Measurements from ENCODE around the gene ACTR5. TPM values are rescaled to one million over a fixed set of nuclear protein-coding genes. Genes with fewer than 3 reads are reported as not detected.
"Not testable (repeated sequence)": the region's sequence is repeated elsewhere in the genome, so short reads cannot be mapped to it uniquely, and the experiment has no call there.

The ACTR5 gene
- polyA plus RNA-seq, 1 of the 3 experiments (the other 2 are of a cell fraction): 9.7 TPM

GRCh38 chr20:38791291-38791690 lies 43.0 kb downstream of the ACTR5 start:
- H3K9ac ChIP-seq: no peak overlapping the region
- no peak overlapping the region for H2AFZ ChIP-seq (ENCODE audit: low read depth)
- peaks cover 14% of the 10 kb centered on the region; the same call in 1 of the 2 replicates for H3K27me3 ChIP-seq (ENCODE audit: insufficient read depth)
- H3K27ac ChIP-seq (ENCODE audit: low read depth in 2 of 2, low read length in 1 of 2): no peak overlapping the region
- H3K9me3 ChIP-seq: no peaks in the 10 kb centered on the region
- WGBS (ENCODE audit: low lambda C conversion rate): 74% methylated on average over 3 of the region's 3 CpGs
- H3K9me2 ChIP-seq: no peaks in the 10 kb centered on the region
- no peak for DNase-seq
- no peak overlapping the region for H3K4me2 ChIP-seq
- no peak for TF ChIP-seq MXI1 (IDR thresholded peaks at IDR 0.05; ENCODE audit: low read depth, low read length)
- TF ChIP-seq GATA2 (CRISPR knock-in tag; IDR thresholded peaks at IDR 0.05): no peak
- TF ChIP-seq ELF1 (IDR thresholded peaks at IDR 0.05): no peak
- TF ChIP-seq ZBTB33 (IDR thresholded peaks at IDR 0.05; ENCODE audit: borderline replicate concordance, low read depth): no peak
- TF ChIP-seq TEAD4 (IDR thresholded peaks at IDR 0.05; ENCODE audit: borderline replicate concordance, insufficient read depth): no peak
- no peak for TF ChIP-seq GABPA (IDR thresholded peaks at IDR 0.05; ENCODE audit: low read depth)
- TF ChIP-seq EP300 (IDR thresholded peaks at IDR 0.05; ENCODE audit: borderline replicate concordance in 1 of 2, low read depth in 1 of 2, low read length in 1 of 2): no peak
- no peak for TF ChIP-seq NFIC (IDR thresholded peaks at IDR 0.05; ENCODE audit: borderline replicate concordance)
- no peak for TF ChIP-seq IRF3 (IDR thresholded peaks at IDR 0.05; ENCODE audit: low read depth, low read length)
- no peak for TF ChIP-seq RXRA (IDR thresholded peaks at IDR 0.05; ENCODE audit: borderline replicate concordance, low read depth)
- TF ChIP-seq FOXJ3 (CRISPR knock-in tag; IDR thresholded peaks at IDR 0.05): no peak
- TF ChIP-seq RAD21 (IDR thresholded peaks at IDR 0.05; ENCODE audit: low read length): no peak
- peaks cover 2% of the 10 kb centered on the region for H3F3A ChIP-seq (replicated peaks; ENCODE audit: insufficient read depth)
- CTCF ChIA-PET: interaction anchor here (1.0 to 2.5 kb wide), 12 partner anchors 8 to 148 kb away, joined by 3 to 19 read pairs (median 5); partner anchors contain the start of gene PPP1R16B
- H4K20me1 ChIP-seq (ENCODE audit: insufficient read depth): no peaks in the 10 kb centered on the region
- H3K4me1 ChIP-seq (ENCODE audit: control insufficient read depth in 1 of 2, insufficient read depth in 2 of 2, low read depth in 1 of 2, low read length in 1 of 2): 0 out of 4 replicates have a peak, but pooled peaks cover 0 to 1% of the 10 kb centered on the region in 2 experiments
- no peak overlapping the region for H3K4me3 ChIP-seq (ENCODE audit: low read depth in 2 of 2, low read length in 1 of 2)
- POLR2A ChIA-PET: no interaction called here
- no peaks in the 10 kb centered on the region for H3K79me2 ChIP-seq (ENCODE audit: insufficient read depth)
- no peaks in the 10 kb centered on the region for H3K36me3 ChIP-seq (replicated peaks in 1 of 2; ENCODE audit: control insufficient read depth in 1 of 2, insufficient read depth in 2 of 2, low read length in 1 of 2)

- WGBS (ENCODE audit: low lambda C conversion rate): 78% methylated on average over 1 of the region's 1 CpG
- Histone ChIP-seq H3K4me3 (ENCODE audit: low read depth in 2 of 2, low read length in 1 of 2) (no peak overlapping the region), H4K20me1 (ENCODE audit: insufficient read depth) (no peaks in the 10 kb centered on the region), H3K36me3 (replicated peaks in 1 of 2; ENCODE audit: control insufficient read depth in 1 of 2, insufficient read depth in 2 of 2, low read length in 1 of 2) (no peaks in the 10 kb centered on the region), H3F3A (replicated peaks; ENCODE audit: insufficient read depth) (no peaks in the 10 kb centered on the region), H3K79me2 (ENCODE audit: insufficient read depth) (no peaks in the 10 kb centered on the region), H2AFZ (ENCODE audit: low read depth) (no peak overlapping the region), H3K9me2 (no peaks in the 10 kb centered on the region), H3K4me2 (no peak overlapping the region), H3K9ac (no peak overlapping the region), H3K27me3 (ENCODE audit: insufficient read depth) (peaks cover 17% of the 10 kb centered on the region; the same call in 1 of the 2 replicates), H3K9me3 (no peaks in the 10 kb centered on the region), H3K4me1 (ENCODE audit: control insufficient read depth in 1 of 2, insufficient read depth in 2 of 2, low read depth in 1 of 2, low read length in 1 of 2) (no peaks in the 10 kb centered on the region), H3K27ac (ENCODE audit: low read depth in 2 of 2, low read length in 1 of 2) (no peak overlapping the region)
- TF ChIP-seq IRF3 (IDR thresholded peaks at IDR 0.05; ENCODE audit: low read depth, low read length) (no peak), TAF1 (IDR thresholded peaks at IDR 0.05; ENCODE audit: borderline replicate concordance, low read depth, low read length) (no peak), JUND (IDR thresholded peaks at IDR 0.05) (no peak), NRF1 (IDR thresholded peaks at IDR 0.05; ENCODE audit: low read depth, low read length) (no peak), RFX5 (IDR thresholded peaks at IDR 0.05; ENCODE audit: low read length) (no peak), RAD21 (IDR thresholded peaks at IDR 0.05; ENCODE audit: low read length) (no peak), RXRA (IDR thresholded peaks at IDR 0.05; ENCODE audit: borderline replicate concordance, low read depth) (no peak)
- no peak for DNase-seq
- ChIA-PET CTCF (interaction anchor here (2.3 kb wide), 1 partner anchor 41 kb away, joined by 19 read pairs; no protein-coding TSS in a partner anchor), POLR2A (no interaction called here)
These were observed 43.7 kb downstream of the ACTR5 start for GRCh38 chr20:38791940-38792339.

GRCh38 chr20:38794057-38794456 lies 45.8 kb downstream of the ACTR5 start:
- H3F3A ChIP-seq (replicated peaks; ENCODE audit: insufficient read depth); H4K20me1 ChIP-seq (ENCODE audit: insufficient read depth); POLR2A ChIA-PET; H3K9me3 ChIP-seq; H3K4me2 ChIP-seq; H3K36me3 ChIP-seq (replicated peaks in 1 of 2; ENCODE audit: control insufficient read depth in 1 of 2, insufficient read depth in 2 of 2, low read length in 1 of 2); H3K9ac ChIP-seq; H3K9me2 ChIP-seq; H3K79me2 ChIP-seq (ENCODE audit: insufficient read depth); H3K4me3 ChIP-seq (ENCODE audit: low read depth in 2 of 2, low read length in 1 of 2); H3K27ac ChIP-seq (ENCODE audit: low read depth in 2 of 2, low read length in 1 of 2); H2AFZ ChIP-seq (ENCODE audit: low read depth); H3K4me1 ChIP-seq (ENCODE audit: control insufficient read depth in 1 of 2, insufficient read depth in 2 of 2, low read depth in 1 of 2, low read length in 1 of 2); DNase-seq: not testable (repeated sequence)
- WGBS (ENCODE audit: low lambda C conversion rate): 49% methylated on average over 5 of the region's 5 CpGs
- peaks cover 17% of the 10 kb centered on the region; the same call in 1 of the 2 replicates for H3K27me3 ChIP-seq (ENCODE audit: insufficient read depth)
- CTCF ChIA-PET: interaction anchor here (1.2 kb wide), 1 partner anchor 67 kb away, joined by 3 read pairs; no protein-coding TSS in a partner anchor

Data from SK-N-SH (cell line).